RWPE1 (cell line): ENCODE data around the gene DGKQ.

Source experiments
- CTCF ChIA-PET: fragments of 350-600 bp; sonication (Branson Sonifier 250); formaldehyde crosslinking; extraction: SDS; loops from one replicate; lab custom pipeline; 2021; lab: Yijun Ruan, JAX
- POLR2A ChIA-PET: fragments of 400-600 bp; formaldehyde crosslinking; extraction: SDS; loops from one replicate; lab custom pipeline; 2020; ENCODE audit warnings: antibody characterized with exemption; ENCODE audit not compliant: low non-redundant PET; lab: Yijun Ruan, JAX
- DNase-seq: peaks from one replicate; pipeline ENCODE4 v3.0.0; 2012; ENCODE audit warnings: low spot score
- H3K27ac ChIP-seq: fragments of 450-650 bp; 2 replicates; pipeline ENCODE4 v1.5.1; 2017
- TF ChIP-seq, protein P1 (sequence below): fragments of 450-650 bp; conservative IDR thresholded peaks from 2 replicates; pipeline ENCODE4 v1.5.1; 2017; ENCODE audit warnings: low read depth, mild to moderate bottlenecking

DGKQ gene

DNA sequence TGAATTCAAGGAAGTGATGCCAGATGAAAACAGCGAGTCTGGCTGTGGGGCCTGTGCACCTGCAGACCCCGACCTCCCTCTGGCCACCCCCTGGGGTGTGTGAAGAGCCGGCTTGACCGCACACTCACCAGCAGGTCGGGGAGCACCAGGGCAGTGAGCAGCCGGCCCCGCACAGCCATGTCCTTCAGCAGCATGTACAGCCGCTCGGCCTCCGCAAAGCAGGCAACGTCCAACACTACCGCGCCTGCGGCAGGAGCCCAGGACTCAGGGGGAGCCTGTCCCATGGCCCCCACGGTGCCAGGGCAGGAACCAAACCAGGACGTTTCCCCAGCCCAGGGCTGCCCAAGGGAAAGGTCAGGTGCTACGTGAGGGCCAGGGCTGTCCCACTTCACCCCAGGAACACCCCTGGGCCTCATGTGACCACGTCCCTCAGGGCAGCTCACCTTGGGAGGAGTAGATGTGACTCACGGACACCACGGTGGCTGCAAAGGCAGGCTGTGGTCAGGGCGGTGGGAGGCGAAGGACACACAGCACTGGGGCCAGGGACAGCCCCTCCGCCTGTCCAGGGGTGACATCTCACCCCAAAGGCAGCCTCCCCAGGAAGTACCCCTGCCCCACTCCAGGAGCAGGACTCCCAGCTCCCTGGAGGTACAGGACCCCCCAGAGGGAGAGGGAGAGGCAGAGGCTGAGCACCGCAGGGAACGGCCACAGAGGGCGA is 8.2 kb downstream of the DGKQ start:
- DNase-seq = no peak
- CTCF ChIA-PET = no interaction called here
- TF ChIP-seq, protein P1, sequence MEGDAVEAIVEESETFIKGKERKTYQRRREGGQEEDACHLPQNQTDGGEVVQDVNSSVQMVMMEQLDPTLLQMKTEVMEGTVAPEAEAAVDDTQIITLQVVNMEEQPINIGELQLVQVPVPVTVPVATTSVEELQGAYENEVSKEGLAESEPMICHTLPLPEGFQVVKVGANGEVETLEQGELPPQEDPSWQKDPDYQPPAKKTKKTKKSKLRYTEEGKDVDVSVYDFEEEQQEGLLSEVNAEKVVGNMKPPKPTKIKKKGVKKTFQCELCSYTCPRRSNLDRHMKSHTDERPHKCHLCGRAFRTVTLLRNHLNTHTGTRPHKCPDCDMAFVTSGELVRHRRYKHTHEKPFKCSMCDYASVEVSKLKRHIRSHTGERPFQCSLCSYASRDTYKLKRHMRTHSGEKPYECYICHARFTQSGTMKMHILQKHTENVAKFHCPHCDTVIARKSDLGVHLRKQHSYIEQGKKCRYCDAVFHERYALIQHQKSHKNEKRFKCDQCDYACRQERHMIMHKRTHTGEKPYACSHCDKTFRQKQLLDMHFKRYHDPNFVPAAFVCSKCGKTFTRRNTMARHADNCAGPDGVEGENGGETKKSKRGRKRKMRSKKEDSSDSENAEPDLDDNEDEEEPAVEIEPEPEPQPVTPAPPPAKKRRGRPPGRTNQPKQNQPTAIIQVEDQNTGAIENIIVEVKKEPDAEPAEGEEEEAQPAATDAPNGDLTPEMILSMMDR = no peak
- POLR2A ChIA-PET = no interaction called here
- no peak overlapping the region for H3K27ac ChIP-seq

DNA sequence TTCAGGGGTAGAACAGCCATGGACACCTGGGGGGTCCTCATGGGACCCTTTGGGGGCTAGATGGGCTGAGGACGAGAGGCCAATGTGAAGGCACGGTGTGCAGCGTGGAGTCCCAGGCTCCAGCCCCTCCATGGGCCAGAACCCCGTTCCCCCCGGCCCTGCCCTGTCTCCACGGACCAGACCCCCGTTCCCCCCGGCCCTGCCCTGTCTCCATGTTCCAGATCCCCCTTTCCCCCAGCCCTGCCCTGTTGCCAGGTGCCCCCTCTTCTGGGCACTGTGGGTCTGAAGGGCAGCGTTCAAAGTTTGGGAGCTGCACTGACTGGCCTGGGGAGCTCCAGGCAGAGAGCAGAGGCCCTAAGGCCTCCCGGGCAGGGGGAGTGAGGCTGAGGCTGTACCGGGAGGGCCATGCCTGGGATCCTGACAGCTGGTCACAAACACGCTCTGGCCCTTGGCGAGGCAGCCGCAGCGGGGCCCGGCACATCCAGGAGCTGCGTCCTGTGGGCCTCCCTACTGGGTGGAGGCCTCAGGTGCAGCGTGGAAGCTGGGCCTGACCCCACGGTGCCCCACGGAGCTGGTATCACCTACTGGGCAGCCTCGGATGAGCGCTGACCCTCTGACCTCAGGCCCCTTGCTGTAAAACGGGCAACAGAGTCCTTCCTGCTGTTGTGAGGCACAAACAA is 8.9 kb downstream of the DGKQ start:
- POLR2A ChIA-PET = no interaction called here
- DNase-seq = no peak
- CTCF ChIA-PET = no interaction called here

DNA sequence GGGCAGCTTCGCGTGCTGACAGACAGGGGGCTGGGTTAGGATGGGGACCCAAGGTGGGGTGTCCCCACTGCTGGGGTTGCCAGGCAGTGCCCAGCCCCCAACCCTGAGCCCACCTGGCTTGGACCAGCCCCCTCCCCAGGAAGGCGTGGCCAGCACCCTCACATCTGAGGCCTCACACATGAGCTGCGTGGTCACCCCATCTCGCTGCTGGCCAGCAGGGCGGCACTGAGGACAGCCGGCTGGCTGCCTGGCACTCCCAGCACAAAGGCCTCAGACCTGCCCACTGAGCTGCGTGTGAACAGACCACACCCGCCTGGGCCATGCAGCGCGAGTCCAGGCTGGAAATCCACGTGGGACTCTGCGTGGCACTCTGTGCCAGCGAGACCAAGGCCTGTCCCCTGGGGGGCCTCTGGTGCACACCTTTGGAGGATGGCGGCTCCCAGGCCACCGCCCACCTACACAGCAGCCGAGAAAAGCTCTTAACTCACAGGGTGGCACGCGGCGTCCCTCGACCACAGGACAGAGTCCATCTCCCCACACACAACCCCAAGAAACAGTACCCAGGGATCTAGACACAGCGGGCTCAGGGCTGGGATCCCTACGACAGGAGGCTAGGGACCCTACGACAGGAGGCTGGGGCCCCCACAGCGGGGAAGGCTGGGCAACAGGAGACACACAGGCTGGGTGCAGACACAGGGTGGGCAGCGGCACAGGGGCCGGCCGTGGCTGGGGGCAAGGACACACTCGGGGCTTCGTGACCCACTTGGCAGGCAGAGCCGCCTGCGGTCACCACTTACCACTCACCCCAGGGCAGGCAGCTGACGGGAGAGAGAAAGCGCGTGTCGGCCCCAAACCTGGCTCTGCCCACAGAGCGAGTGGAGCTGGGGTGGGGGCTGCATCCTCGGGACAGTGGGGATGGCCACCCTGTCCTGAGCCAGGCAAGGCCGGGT is 9.8 kb downstream of the DGKQ start:
- TF ChIP-seq, protein P1 = no peak
- POLR2A ChIA-PET = no interaction called here
- H3K27ac ChIP-seq = peak overlapping the region; percentile 58; the same call in 1 of the 2 replicates
- CTCF ChIA-PET = no interaction called here
- DNase-seq = no peak

More for the DNA sequence above, 8.9 kb downstream of the DGKQ start:
- TF ChIP-seq, protein P1 = no peak
- H3K27ac ChIP-seq = no peak overlapping the region

DNA sequence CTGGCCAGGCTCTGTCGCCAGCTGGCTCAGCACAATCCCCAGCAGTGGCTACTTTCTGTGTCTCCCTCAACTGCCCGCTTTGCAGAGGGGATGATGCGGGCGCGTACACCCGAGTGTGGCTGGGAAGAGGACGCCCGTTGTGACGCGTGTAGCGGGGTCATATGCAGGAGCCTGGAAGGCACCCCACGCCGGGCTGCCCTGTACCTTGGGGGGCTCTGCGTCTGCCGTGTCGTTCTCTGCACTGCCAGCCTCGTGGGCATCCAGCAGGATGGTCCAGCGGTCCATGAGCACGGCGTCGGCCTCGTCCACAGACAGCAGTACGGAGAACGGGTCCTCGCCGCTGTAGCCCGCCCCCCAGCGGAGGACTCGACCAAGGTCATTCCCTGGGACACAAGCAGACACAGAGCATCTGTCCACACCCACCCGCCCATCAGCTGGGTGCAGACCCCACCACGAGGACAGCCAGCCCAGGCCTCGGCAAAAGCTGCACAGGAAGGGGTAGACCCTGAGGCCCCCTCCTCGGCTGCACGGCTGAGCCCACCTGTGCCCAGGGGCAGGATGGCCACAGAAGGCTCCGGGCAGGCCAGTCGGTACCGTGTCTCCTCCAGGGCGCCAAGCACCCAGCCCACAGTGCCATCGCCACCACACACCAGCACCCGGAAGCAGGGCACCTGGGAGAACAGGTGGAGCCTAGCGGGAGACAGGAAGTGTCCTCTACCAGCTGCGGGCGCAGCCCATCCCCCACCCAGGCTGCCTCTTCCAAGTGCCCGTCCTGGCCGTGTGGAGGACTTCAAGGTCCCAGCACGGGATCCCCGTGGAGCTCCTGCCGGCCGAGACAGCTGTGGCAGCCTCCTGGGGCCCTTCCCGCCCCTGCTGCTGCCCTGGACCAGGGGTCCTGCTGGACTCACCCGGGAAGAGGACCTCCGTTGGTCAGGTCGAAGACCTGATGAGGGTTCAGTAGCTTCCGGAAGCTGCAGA is 10.8 kb downstream of the DGKQ start:
- CTCF ChIA-PET = no interaction called here
- POLR2A ChIA-PET = no interaction called here
- TF ChIP-seq, protein P1 = no peak
- no peak for DNase-seq
- peak overlapping the region; percentile 58 for H3K27ac ChIP-seq

DNA sequence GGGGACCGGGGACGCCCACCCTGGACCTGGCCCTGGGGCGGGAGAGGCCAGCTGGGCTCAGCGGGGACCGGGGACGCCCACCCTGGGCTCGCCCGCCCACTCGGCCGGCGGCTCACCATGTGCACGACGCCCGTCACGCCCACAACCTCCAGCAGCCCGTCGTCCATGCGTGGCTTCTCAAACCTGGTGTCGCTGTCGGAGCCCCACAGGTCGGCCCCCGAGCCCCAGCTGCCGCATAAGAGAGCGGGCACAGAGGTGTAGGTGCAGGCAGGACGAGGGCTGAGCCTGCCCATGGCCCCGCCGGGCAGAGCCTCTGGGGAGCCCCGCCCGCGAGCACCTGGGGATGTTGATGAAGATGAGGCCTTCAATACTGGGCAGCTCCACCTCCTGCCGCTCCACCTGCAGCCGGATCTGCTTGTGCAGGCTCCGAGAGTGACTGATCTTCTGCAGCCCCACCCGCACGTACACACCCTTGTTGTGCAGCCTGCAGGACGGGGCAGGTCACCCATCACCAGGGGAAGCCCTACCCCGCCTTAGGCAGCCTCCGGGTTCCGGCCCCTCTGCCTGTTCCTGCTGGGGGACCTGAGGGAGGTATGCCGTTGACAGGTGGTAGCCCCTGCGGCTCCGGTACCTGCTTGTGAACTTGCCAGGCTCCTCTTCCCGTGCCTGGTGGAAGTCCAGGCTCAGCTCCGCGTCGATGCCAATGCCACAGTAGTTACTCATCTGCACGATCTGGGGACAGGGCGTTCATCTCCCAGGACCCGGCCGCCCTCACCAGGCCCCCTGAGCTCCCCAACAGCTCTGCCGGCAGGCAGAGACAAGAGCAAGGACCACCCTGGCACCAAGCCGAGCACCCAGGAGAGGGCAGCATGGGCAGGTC is 11.8 kb downstream of the DGKQ start:
- ChIA-PET CTCF (interaction anchor here (0.6 kb wide), 1 partner anchor 19 kb away, joined by 8 read pairs; no protein-coding TSS in a partner anchor), POLR2A (no interaction called here)
- H3K27ac ChIP-seq = peak overlapping the region; percentile 58
- DNase-seq = peak; percentile 40
- TF ChIP-seq, protein P1 = no peak
